Measurements from ENCODE around the gene ENOSF1. TPM values are rescaled to one million over a fixed set of nuclear protein-coding genes. Genes with fewer than 3 reads are reported as not detected.

Gene ENOSF1
- total and polyA plus RNA-seq, 12 donors = 10.5 to 68.3 (median 23.3) TPM

DNA sequence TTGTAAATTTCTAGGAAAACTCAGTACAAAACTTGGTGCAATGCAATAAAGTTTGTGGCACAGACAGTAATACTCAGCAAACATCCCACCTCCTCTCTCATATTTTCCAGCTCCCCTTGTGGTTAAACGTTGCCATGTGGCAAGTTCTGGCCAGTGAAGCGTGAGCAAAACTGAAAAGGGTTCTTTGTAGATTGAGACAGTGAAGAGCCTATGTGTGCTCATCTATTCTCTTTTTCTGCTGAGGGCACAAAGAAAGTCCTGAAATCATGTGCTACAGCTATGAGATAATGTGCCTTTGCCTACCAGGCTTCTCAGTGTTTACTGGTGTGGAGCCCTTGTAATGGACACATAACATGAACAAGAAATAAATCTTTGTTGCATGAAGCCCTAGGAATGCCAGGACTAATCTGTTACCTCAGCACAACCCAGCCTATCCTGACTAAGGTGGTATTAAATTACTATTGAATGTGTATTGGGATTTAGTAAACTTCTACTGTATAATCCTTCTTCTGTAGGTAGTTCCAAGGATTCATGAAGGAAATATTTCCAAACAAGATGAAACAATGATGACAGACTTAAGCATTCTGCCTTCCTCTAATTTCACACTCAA is 67.9 kb downstream of the ENOSF1 start:
- intact Hi-C loops (cut with DNase I) = no loop called here
- WGBS, 2 donors = 35 to 43% methylated on average over 2 of the region's 2 CpGs
- ATAC-seq (no peak), DNase-seq (no peak)
- Histone ChIP-seq H3K9me3 (no peaks in the 10 kb centered on the region), H3K27me3 (peaks cover 0 to 28% (median 4%) of the 10 kb centered on the region in 7 donors), H3K4me1 (no peaks in the 10 kb centered on the region), H3K4me3 (no peak overlapping the region), H3K36me3 (no peaks in the 10 kb centered on the region), H3K27ac (no peak overlapping the region)
- TF ChIP-seq, protein P1, sequence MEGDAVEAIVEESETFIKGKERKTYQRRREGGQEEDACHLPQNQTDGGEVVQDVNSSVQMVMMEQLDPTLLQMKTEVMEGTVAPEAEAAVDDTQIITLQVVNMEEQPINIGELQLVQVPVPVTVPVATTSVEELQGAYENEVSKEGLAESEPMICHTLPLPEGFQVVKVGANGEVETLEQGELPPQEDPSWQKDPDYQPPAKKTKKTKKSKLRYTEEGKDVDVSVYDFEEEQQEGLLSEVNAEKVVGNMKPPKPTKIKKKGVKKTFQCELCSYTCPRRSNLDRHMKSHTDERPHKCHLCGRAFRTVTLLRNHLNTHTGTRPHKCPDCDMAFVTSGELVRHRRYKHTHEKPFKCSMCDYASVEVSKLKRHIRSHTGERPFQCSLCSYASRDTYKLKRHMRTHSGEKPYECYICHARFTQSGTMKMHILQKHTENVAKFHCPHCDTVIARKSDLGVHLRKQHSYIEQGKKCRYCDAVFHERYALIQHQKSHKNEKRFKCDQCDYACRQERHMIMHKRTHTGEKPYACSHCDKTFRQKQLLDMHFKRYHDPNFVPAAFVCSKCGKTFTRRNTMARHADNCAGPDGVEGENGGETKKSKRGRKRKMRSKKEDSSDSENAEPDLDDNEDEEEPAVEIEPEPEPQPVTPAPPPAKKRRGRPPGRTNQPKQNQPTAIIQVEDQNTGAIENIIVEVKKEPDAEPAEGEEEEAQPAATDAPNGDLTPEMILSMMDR (IDR thresholded peaks at IDR 0.05) = no peak

DNA sequence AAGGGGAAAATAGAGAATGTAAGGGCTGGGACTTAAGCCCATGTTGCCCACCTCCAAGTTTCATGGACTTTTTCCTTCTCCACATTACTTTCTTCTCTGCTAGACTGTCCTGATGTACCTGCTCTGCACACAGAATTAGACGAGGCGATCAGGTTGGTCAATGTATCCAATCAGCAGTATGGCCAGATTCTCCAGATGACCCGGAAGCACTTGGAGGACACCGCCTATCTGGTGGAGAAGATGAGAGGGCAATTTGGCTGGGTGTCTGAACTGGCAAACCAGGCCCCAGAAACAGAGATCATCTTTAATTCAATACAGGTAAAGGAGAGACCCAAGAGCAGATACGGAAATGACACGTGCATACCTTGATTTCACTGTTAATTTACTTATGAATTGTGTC is 71.2 kb downstream of the ENOSF1 start:
- Histone ChIP-seq H3K27ac (no peak overlapping the region), H3K9me3 (no peaks in the 10 kb centered on the region)
- TF ChIP-seq, protein P1 (IDR thresholded peaks at IDR 0.05) = no peak

DNA sequence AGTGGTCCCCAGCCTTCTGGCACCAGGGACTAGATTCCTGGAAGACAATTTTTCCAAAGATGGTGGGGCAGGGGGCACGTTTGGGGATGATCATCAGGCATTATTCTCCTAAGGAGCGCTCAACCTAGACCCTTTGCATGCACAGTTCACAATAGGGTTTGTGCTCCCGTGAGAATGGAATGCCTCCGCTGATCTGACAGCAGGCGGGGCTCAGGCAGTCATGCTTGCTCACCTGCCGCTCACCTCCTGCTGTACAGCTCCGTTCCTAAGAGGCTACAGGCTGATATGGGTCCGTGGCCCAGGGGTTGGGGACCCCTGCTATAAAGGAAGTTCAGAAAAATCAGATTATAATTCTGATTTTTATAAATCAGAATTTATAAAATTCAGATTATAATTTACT is 77.3 kb downstream of the ENOSF1 start:
- intact Hi-C loops (cut with DNase I) = no loop called here
- 58 to 64% methylated on average over 8 of the region's 8 CpGs for WGBS, 2 donors
- ATAC-seq (no peak), DNase-seq (no peak)
- H3K27ac ChIP-seq = no peak overlapping the region
- peaks cover 0 to 13% (median 0%) of the 10 kb centered on the region in 7 donors for H3K27me3 ChIP-seq
- TF ChIP-seq, protein P1 (IDR thresholded peaks at IDR 0.05) = no peak
- H3K4me3 ChIP-seq = no peak overlapping the region
- no peaks in the 10 kb centered on the region for H3K4me1 ChIP-seq
- no peaks in the 10 kb centered on the region for H3K36me3 ChIP-seq
- H3K9me3 ChIP-seq = no peaks in the 10 kb centered on the region

More for the DNA sequence above, 71.2 kb downstream of the ENOSF1 start:
- intact Hi-C loops (cut with DNase I) = no loop called here
- WGBS, 2 donors = 92 to 93% methylated on average over 6 of the region's 6 CpGs
- DNase-seq (no peak), ATAC-seq (no peak)
- Histone ChIP-seq H3K4me3 (no peak overlapping the region), H3K4me1 (no peaks in the 10 kb centered on the region), H3K36me3 (no peaks in the 10 kb centered on the region), H3K27me3 (peaks cover 0 to 34% (median 0%) of the 10 kb centered on the region in 7 donors)

DNA sequence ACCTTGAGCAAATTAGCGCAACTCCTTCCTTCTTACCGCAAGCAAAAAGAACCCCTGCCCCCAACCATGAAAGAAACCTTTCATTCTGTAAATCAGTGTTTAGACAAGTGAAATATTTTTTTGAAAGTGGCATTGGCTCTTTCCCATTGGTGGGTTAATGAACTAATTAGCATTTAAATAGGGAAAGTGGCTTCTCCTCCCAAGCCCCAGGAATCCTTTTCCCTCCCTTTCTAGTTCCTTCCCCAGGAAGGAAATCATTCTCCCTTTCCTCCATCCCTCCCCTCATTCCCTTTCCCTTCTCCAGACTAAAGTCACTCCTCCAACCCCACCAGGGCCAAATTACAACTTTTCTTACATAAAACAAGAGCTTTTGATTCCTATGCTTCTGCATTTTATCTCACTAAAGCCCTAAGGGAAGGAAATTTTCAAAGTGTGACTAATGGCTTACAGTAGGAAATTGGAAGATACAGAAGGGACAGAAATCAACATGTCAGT is 77.8 kb downstream of the ENOSF1 start:
- TF ChIP-seq, protein P1 (IDR thresholded peaks at IDR 0.05) = no peak
- Histone ChIP-seq H3K4me1 (no peaks in the 10 kb centered on the region), H3K4me3 (no peak overlapping the region), H3K27me3 (peaks cover 0 to 13% (median 0%) of the 10 kb centered on the region in 7 donors), H3K9me3 (no peaks in the 10 kb centered on the region), H3K27ac (no peak overlapping the region), H3K36me3 (no peaks in the 10 kb centered on the region)
- 74 to 82% methylated on average over 2 of the region's 2 CpGs for WGBS, 2 donors
- intact Hi-C loops (cut with DNase I) = no loop called here
- ATAC-seq = no peak
- DNase-seq = no peak

Data from heart right ventricle (tissue), 16 donors.